NCI-H2081 (cell line): ENCODE data around the gene DLK1.
A peak's percentile ranks its signal among the peaks of the same experiment; 100 is the strongest.

ENCODE experiments used
- DNase-seq, 2 experiments: peaks; one replicate each; lab custom pipeline; 2025; lab: John Stamatoyannopoulos, UW

DLK1 gene

GRCh38 chr14:100777818-100778525 is 51.3 kb downstream of the DLK1 start:
- DNase-seq, result no peak

DNA sequence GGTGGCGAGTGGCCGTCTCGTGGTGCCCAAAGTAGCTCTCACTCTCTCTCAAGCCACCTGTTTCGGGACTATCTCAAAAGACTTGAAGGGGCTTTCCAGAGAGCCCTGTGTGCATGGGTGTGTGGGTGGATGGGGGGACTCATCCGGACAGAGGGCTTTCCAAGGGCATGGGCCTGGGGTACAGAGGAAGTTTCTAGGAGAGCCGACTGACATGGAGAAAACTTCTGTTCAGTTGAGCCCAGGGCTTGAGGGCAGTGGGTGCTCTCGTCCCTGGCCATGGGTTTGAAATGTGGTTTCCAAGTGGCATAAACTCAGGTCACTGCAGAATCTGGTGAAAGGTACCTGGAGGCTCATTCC is 51.8 kb downstream of the DLK1 start:
- DNase-seq, result no peak

DNA sequence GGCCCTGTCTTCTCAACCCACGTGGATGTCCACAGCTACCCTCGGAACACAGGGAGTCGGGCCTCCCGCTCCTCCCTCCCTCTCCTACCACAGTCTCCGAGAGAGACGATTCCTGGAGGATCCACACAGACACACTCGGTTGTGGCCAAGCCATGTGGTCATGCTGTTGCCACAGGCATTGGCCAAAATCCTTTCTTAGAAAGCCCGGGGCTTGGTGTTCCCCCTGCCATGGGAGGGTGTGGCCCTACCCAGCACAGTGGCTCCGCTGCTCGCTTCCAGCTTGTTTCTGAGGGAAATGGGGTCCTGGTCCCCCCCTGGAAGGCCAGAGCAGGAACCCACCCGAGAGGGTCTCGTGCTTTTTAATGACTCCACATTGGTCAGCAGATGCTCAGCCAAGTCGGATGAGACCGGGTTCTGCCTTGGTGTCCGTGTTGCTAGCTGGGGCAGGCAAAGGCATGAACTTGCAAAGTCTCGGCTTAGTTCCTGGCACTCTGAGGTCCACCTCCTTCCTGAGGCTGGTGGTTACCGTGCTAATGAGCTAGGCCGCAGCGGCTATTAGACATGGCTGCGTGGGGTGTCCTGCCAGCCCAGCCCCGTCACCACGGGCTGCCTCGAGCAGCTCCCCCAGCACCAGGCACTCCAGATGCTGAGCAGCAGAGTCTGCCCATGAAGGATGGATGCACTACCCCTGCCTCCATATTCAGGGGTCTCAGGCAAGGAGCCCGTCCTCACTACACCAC is 52.4 kb downstream of the DLK1 start:
- DNase-seq, result no peak

DNA sequence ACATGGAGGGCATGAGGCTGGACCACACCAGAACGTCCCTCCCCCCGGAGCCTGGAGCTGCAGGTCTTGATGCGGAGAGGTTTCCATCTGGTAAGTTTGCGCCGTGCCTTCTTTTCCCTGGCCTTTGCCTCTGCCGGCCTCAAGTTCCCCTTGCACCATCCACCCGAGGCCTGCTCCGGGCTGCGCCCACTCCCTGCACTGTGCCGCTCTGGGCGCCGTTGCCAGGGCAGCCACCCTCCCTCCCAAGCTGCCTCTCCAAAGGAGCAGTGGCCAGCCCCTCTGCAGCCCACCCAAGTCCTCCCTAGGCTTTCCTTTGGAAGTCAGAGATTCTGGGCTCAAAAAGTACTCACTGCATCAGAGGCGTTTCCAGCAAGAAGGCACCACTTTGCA is 53.0 kb downstream of the DLK1 start:
- DNase-seq, result no peak

DNA sequence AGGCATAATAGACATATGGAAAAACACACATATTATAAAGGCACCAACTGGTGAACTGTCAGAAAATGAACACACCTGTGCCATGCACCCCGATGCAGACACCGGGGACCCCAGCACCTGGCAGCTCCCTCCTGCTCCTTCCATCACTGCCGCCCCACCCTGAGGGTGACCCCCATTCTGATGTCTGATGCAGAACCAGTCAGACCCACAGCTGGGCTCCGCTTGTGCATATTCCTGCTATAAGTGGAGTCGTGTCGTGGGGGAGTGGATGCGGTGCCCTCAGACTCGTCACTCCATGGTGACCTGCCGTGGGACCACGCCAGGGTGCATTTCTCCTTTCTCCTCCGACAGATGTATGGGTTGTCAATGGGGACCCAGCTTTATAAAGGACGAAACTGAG is 53.6 kb downstream of the DLK1 start:
- no peak for DNase-seq

DNA sequence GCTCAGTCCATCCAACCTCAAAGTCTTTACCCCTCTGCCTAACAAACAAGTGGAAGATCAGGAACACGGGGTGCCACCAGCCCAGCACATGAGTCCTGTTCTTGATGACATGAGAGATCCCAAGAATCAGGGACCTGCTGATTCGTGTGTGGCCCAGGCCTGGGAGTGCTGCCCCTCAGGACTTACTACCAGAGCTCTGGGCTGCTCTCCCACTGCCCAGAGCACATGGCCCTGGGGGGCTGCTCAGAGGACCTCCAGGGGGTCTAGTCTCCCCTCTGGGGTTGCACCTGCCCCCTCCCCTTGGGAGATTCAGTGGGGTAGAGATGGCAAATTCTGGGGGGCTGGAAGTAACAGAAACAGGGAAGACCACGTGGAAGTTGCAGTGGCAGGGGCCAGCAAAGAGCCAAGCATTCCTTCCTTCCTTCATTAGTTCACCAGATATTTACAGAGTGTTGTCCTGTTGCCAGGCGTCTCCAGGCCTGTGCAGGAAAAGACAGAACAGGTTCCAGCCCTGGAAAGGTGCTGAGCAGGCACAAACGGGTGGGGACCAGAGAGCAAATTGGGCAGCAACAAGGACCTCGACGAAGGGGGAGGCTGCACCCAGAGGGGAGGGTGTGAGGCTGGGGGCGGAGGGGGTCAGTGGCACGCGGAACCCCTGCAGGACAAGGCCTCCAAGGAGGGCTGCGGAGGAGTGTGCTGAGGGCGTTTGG is 54.1 kb downstream of the DLK1 start:
- no peak for DNase-seq

DNA sequence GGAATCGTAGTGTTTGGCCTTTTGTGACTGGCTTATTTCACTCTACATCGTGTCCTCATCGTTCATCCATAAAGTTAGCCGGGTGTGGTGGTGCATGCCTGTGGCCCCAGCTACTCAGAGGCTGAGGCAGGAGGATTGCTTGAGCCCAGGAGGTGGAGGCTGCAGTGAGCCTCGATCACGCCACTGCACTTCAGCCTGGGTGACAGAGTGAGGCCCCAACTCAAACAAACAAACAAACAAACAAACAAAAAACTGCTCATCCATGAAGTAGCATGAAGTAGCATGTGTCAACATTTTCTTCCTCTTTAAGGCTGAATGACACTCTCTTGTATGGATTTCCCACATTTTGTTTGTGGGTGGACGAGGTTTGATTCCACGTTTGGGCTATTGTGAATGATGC is 55.3 kb downstream of the DLK1 start:
- DNase-seq, result no peak

- peak in 1 of 2 experiments; percentile 36 for DNase-seq
Measured at GRCh38 chr14:100782516-100783320, 56.0 kb downstream of the DLK1 start.

- DNase-seq, result no peak
Measured at GRCh38 chr14:100783630-100784370, 57.1 kb downstream of the DLK1 start.

GRCh38 chr14:100784523-100785337 is 58.0 kb downstream of the DLK1 start:
- no peak for DNase-seq

DNA sequence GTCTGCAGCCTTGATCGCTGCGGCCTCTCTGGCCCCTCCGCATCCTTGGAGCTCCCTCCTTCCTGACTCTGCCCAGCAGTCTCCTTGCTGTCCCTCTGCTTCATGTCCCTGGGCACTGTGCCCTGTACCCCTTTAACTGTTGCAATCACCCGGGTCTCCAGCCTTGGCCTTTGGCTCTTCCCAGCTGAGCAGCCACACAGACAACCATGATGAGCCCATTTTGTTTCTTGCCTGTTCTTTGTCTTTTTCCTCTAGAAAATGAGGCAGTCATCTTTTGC is 58.6 kb downstream of the DLK1 start:
- no peak for DNase-seq

DNA sequence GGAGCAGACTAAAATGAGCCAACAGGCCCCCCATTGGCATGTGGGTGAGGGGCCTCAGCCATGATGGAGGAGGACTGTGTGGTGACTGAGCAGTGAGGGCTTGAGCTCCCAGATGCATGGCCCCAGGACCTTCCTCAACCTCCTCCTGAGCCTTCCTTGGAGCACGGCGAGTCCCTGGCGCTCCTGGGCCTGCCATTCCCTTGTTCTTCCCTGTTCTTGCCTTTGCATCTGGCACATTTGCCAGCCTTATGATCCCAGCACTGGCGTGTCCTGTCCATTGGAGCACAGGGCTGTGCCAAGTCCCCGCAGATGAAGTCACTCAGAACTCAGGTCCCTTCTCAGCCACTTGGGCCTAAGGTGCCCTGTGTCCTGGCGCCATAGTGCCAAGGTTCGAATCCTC is 58.9 kb downstream of the DLK1 start:
- no peak for DNase-seq

- DNase-seq, result no peak
Measured at GRCh38 chr14:100786131-100786530, 59.4 kb downstream of the DLK1 start.

DNA sequence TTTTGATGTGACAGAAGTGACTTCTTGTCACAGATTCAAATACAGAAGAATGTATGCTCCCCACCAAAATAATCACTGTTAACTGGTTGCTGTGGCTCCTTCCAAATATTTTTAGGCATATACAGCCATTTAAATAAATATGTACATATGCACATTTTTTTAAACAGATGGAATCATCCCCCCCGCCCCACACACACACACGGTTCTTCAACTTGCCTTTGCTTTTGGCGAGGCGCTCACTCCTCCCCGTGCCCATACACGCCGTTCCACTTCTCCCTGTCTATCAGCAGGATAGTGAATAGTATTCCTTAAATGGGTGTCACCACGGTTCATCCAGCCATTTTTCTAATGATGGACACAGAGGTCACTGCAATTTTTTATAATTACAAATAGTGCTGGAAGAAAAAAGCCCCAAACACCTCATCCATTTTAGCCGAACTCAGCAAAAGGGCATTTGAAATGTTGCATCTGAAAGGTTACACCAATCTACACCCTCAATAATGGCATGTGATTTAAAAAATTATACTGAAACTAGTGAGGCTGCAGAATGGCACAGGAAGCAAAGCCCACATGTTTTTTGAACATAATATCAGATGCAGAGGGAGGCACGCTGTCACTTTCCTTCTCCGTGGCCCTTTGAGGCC is 60.0 kb downstream of the DLK1 start:
- no peak for DNase-seq

DNA sequence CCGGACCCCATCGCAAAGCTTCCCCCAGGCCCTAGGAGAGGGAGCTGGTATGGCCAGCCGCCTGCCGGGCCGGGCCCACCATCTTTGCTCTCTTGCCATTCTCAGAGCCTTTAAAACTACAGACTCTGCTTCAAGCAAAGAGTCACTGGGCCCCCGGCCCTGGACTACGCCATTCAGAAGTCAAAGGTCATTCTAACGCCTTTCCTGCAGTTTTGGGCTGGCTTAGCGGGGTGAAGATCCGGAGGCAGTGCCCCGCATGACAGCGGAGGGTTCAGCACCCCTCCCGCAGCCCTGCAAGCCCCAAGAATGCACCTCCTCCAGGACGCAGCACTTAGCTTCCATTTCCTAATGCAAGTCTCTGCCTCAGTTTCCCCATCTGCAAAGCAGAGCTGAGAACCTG is 61.0 kb downstream of the DLK1 start:
- no peak for DNase-seq
